Measurements from ENCODE around the gene SIMC1.
A peak's percentile ranks its signal among the peaks of the same experiment; 100 is the strongest.

SIMC1 gene

DNA sequence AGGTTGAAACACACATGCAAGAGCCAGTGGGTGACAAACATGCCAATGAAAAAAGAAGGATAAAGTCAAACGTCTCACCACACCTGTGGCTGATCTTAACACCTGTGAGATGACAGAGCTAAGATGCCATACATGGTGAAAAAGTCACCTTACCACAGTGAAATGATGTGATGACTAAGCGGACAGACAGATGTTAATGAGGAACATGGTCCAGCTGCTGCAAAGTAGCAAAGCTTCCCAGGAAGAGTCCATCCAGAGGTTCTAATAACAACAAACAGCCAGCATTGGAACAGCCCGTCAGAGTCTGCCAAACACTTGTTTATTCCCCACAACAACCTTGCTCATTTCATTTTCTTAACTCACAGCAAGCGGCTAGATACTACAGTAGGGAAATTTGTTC is 121.4 kb downstream of the SIMC1 start:
- DNase-seq (no peak), ATAC-seq (ENCODE audit: insufficient read depth, low read depth) (no peak)
- no peak overlapping the region for H3K27ac ChIP-seq (ENCODE audit: low read length)
- peak overlapping the region; percentile 90; the same call in 1 of the 2 replicates for H3K9ac ChIP-seq (ENCODE audit: low read depth, low read length)
- no peak overlapping the region for H2AFZ ChIP-seq (ENCODE audit: low read depth, low read length)
- peaks cover 62% of the 10 kb centered on the region for H3K79me2 ChIP-seq (ENCODE audit: insufficient read depth, low read length)
- no peaks in the 10 kb centered on the region for H3K9me3 ChIP-seq (ENCODE audit: insufficient read depth, low read length, severe bottlenecking)
- peaks cover 45% of the 10 kb centered on the region for H3K36me3 ChIP-seq (ENCODE audit: insufficient read depth, low read length)
- TF ChIP-seq, protein P1, sequence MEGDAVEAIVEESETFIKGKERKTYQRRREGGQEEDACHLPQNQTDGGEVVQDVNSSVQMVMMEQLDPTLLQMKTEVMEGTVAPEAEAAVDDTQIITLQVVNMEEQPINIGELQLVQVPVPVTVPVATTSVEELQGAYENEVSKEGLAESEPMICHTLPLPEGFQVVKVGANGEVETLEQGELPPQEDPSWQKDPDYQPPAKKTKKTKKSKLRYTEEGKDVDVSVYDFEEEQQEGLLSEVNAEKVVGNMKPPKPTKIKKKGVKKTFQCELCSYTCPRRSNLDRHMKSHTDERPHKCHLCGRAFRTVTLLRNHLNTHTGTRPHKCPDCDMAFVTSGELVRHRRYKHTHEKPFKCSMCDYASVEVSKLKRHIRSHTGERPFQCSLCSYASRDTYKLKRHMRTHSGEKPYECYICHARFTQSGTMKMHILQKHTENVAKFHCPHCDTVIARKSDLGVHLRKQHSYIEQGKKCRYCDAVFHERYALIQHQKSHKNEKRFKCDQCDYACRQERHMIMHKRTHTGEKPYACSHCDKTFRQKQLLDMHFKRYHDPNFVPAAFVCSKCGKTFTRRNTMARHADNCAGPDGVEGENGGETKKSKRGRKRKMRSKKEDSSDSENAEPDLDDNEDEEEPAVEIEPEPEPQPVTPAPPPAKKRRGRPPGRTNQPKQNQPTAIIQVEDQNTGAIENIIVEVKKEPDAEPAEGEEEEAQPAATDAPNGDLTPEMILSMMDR (IDR thresholded peaks at IDR 0.05; ENCODE audit: borderline replicate concordance, extremely low read depth, low read length, poor library complexity, severe bottlenecking) = no peak
- TF ChIP-seq EZH2 (IDR thresholded peaks at IDR 0.05; ENCODE audit: borderline replicate concordance, low read depth, low read length, severe bottlenecking) = no peak
- H3K27me3 ChIP-seq (ENCODE audit: insufficient read depth, low read length, poor library complexity) = no peaks in the 10 kb centered on the region
- H3K4me1 ChIP-seq (ENCODE audit: insufficient read depth, low read length) = peaks cover 28% of the 10 kb centered on the region
- peak overlapping the region; percentile 82 for H3K4me2 ChIP-seq (ENCODE audit: insufficient read depth, low read length)
- H3K4me3 ChIP-seq (ENCODE audit: low read depth in 1 of 2, low read length in 2 of 2) = peak overlapping the region in 1 of 2 experiments; percentile 32; a peak in 1 of 4 replicates
- peaks cover 29% of the 10 kb centered on the region for H4K20me1 ChIP-seq (ENCODE audit: insufficient read depth, low read length)

GRCh38 chr5:176360894-176361436 is 122.7 kb downstream of the SIMC1 start:
- Histone ChIP-seq H3K27ac (ENCODE audit: low read length) (peak overlapping the region; percentile 80), H3K79me2 (ENCODE audit: insufficient read depth, low read length) (peaks cover 50% of the 10 kb centered on the region), H3K9ac (ENCODE audit: low read depth, low read length) (peak overlapping the region; percentile 90), H3K9me3 (ENCODE audit: insufficient read depth, low read length, severe bottlenecking) (no peaks in the 10 kb centered on the region), H3K36me3 (ENCODE audit: insufficient read depth, low read length) (peaks cover 33% of the 10 kb centered on the region), H4K20me1 (ENCODE audit: insufficient read depth, low read length) (peaks cover 17% of the 10 kb centered on the region; the same call in 1 of the 2 replicates), H3K27me3 (ENCODE audit: insufficient read depth, low read length, poor library complexity) (no peaks in the 10 kb centered on the region), H3K4me1 (ENCODE audit: insufficient read depth, low read length) (peaks cover 28% of the 10 kb centered on the region), H3K4me3 (ENCODE audit: low read depth in 1 of 2, low read length in 2 of 2) (peak overlapping the region; percentile 75 to 99), H3K4me2 (ENCODE audit: insufficient read depth, low read length) (peak overlapping the region; percentile 82), H2AFZ (ENCODE audit: low read depth, low read length) (peak overlapping the region; percentile 89)
- TF ChIP-seq EZH2 (IDR thresholded peaks at IDR 0.05; ENCODE audit: borderline replicate concordance, low read depth, low read length, severe bottlenecking) = no peak
- TF ChIP-seq, protein P1 (IDR thresholded peaks at IDR 0.05; ENCODE audit: borderline replicate concordance, extremely low read depth, low read length, poor library complexity, severe bottlenecking) = no peak
- ATAC-seq (ENCODE audit: insufficient read depth, low read depth) = no peak; the same call in 2 of the 3 replicates
- DNase-seq = no peak

- Histone ChIP-seq H4K20me1 (ENCODE audit: insufficient read depth, low read length) (peaks cover 11% of the 10 kb centered on the region; the same call in 1 of the 2 replicates), H3K27me3 (ENCODE audit: insufficient read depth, low read length, poor library complexity) (no peaks in the 10 kb centered on the region), H3K4me2 (ENCODE audit: insufficient read depth, low read length) (peak within 1 kb of the TSS; percentile 82), H3K4me1 (ENCODE audit: insufficient read depth, low read length) (peaks cover 28% of the 10 kb centered on the region), H3K79me2 (ENCODE audit: insufficient read depth, low read length) (peaks cover 43% of the 10 kb centered on the region), H3K4me3 (ENCODE audit: low read depth in 1 of 2, low read length in 2 of 2) (peak within 1 kb of the TSS; percentile 75 to 99), H2AFZ (ENCODE audit: low read depth, low read length) (peak within 1 kb of the TSS; percentile 89), H3K36me3 (ENCODE audit: insufficient read depth, low read length) (peaks cover 27% of the 10 kb centered on the region), H3K9ac (ENCODE audit: low read depth, low read length) (peak within 1 kb of the TSS; percentile 90), H3K9me3 (ENCODE audit: insufficient read depth, low read length, severe bottlenecking) (no peaks in the 10 kb centered on the region), H3K27ac (ENCODE audit: low read length) (peak within 1 kb of the TSS; percentile 80)
- peak; percentile 97 for ATAC-seq (ENCODE audit: insufficient read depth, low read depth)
- TF ChIP-seq, protein P1 (IDR thresholded peaks at IDR 0.05; ENCODE audit: borderline replicate concordance, extremely low read depth, low read length, poor library complexity, severe bottlenecking) = peak; percentile 57
- no peak for TF ChIP-seq EZH2 (IDR thresholded peaks at IDR 0.05; ENCODE audit: borderline replicate concordance, low read depth, low read length, severe bottlenecking)
- peak; percentile 95 for DNase-seq
Measured at GRCh38 chr5:176361437-176362232, 123.4 kb downstream of the SIMC1 start, which contains the start of gene KIAA1191. TSS of gene KIAA1191 (minus strand) at chr5:176361764. CDS start at chr5:176359508, 2,256 bp downstream.

All from DND-41 (cell line).